Nephron (organoid): ENCODE measurements around the gene OR11L1.

Experiments
- H3K27ac Mint-ChIP-seq, 3 experiments: 2 replicates each; pipeline ENCODE4 v1.8.0; 2020; ENCODE audit warnings: mixed read lengths in 3 of 3, mild to moderate bottlenecking in 2 of 3, moderate library complexity in 1 of 3
- H3K27me3 Mint-ChIP-seq: 2 replicates; pipeline ENCODE4 v1.8.0; 2021; ENCODE audit warnings: low read depth, mild to moderate bottlenecking, moderate library complexity, mixed read lengths
- H3K36me3 Mint-ChIP-seq: 2 replicates; pipeline ENCODE4 v1.8.0; 2020; ENCODE audit warnings: low read depth, mixed read lengths
- H3K4me1 Mint-ChIP-seq: 2 replicates; pipeline ENCODE4 v1.8.0; 2020; ENCODE audit warnings: mixed read lengths
- H3K4me3 Mint-ChIP-seq, 3 experiments: 2 replicates each; pipeline ENCODE4 v1.8.0; 2020; ENCODE audit warnings: mild to moderate bottlenecking in 3 of 3, mixed read lengths in 3 of 3, moderate library complexity in 2 of 3
- H3K9me3 Mint-ChIP-seq: 2 replicates; pipeline ENCODE4 v1.8.0; 2020; ENCODE audit warnings: mixed read lengths
- CTCF ChIP-seq, 3 experiments: fragments of 200-600 bp; sonication (generic); IDR thresholded peaks; one replicate each; pipeline ENCODE4 v1.5.0; 2021; ENCODE audit warnings: antibody characterized with exemption in 3 of 3; ENCODE audit not compliant: unreplicated experiment in 3 of 3

The OR11L1 gene

GRCh38 chr1:247857985-247858619 is 16.4 kb upstream of the OR11L1 start:
- peaks cover 17% of the 10 kb centered on the region for H3K9me3 Mint-ChIP-seq
- H3K4me3 Mint-ChIP-seq: peak overlapping the region; percentile 72 to 77 (median 76)
- H3K4me1 Mint-ChIP-seq: no peaks in the 10 kb centered on the region
- peaks cover 38% of the 10 kb centered on the region for H3K27me3 Mint-ChIP-seq
- no peak overlapping the region for H3K27ac Mint-ChIP-seq
- no peak for TF ChIP-seq CTCF (IDR thresholded peaks at IDR 0.05; ENCODE audit: unreplicated experiment in 3 of 3)
- no peaks in the 10 kb centered on the region for H3K36me3 Mint-ChIP-seq

GRCh38 chr1:247857069-247857984 is 15.6 kb upstream of the OR11L1 start, which contains the start of gene TRIM58:
TRIM58 (plus strand) TSS chr1:247857187; CDS start chr1:247857247, 60 bp downstream.
- no peak for TF ChIP-seq CTCF (IDR thresholded peaks at IDR 0.05; ENCODE audit: unreplicated experiment in 3 of 3)
- H3K36me3 Mint-ChIP-seq: no peaks in the 10 kb centered on the region
- H3K4me3 Mint-ChIP-seq: peak within 1 kb of the TSS; percentile 76 to 77 (median 77)
- H3K27ac Mint-ChIP-seq: no peak within 1 kb of the TSS
- H3K4me1 Mint-ChIP-seq: no peaks in the 10 kb centered on the region
- peaks cover 38% of the 10 kb centered on the region for H3K27me3 Mint-ChIP-seq
- H3K9me3 Mint-ChIP-seq: peaks cover 17% of the 10 kb centered on the region

GRCh38 chr1:247855911-247856310 is 14.2 kb upstream of the OR11L1 start:
- Mint-ChIP-seq H3K27ac (no peak overlapping the region), H3K9me3 (peaks cover 19% of the 10 kb centered on the region), H3K4me1 (no peaks in the 10 kb centered on the region), H3K36me3 (no peaks in the 10 kb centered on the region), H3K4me3 (peak overlapping the region; percentile 43 to 77 (median 58)), H3K27me3 (peaks cover 38% of the 10 kb centered on the region)
- no peak for TF ChIP-seq CTCF (IDR thresholded peaks at IDR 0.05; ENCODE audit: unreplicated experiment in 3 of 3)

GRCh38 chr1:247854899-247855545 is 13.3 kb upstream of the OR11L1 start:
- no peaks in the 10 kb centered on the region for H3K4me1 Mint-ChIP-seq
- H3K27ac Mint-ChIP-seq: no peak overlapping the region
- TF ChIP-seq CTCF (IDR thresholded peaks at IDR 0.05; ENCODE audit: unreplicated experiment in 3 of 3): no peak
- H3K9me3 Mint-ChIP-seq: peaks cover 19% of the 10 kb centered on the region
- H3K36me3 Mint-ChIP-seq: no peaks in the 10 kb centered on the region
- no peak overlapping the region for H3K4me3 Mint-ChIP-seq
- peaks cover 36% of the 10 kb centered on the region for H3K27me3 Mint-ChIP-seq

- no peak for TF ChIP-seq CTCF (IDR thresholded peaks at IDR 0.05; ENCODE audit: unreplicated experiment in 3 of 3)
- no peaks in the 10 kb centered on the region for H3K4me1 Mint-ChIP-seq
- peaks cover 12% of the 10 kb centered on the region for H3K9me3 Mint-ChIP-seq
- no peak overlapping the region for H3K4me3 Mint-ChIP-seq
- H3K27ac Mint-ChIP-seq: no peak overlapping the region
- peaks cover 3% of the 10 kb centered on the region for H3K27me3 Mint-ChIP-seq
- no peaks in the 10 kb centered on the region for H3K36me3 Mint-ChIP-seq
Measured at GRCh38 chr1:247849616-247850015, 7.9 kb upstream of the OR11L1 start.
